ENCODE results near the gene FBXW8. TPM values are rescaled to one million over a fixed set of nuclear protein-coding genes. Genes with fewer than 3 reads are reported as not detected.

FBXW8 gene
- total and polyA plus RNA-seq, 2 donors (not counting 1 experiment from before 2014, with no cell fraction given), result 12.1 to 23.5 TPM

DNA sequence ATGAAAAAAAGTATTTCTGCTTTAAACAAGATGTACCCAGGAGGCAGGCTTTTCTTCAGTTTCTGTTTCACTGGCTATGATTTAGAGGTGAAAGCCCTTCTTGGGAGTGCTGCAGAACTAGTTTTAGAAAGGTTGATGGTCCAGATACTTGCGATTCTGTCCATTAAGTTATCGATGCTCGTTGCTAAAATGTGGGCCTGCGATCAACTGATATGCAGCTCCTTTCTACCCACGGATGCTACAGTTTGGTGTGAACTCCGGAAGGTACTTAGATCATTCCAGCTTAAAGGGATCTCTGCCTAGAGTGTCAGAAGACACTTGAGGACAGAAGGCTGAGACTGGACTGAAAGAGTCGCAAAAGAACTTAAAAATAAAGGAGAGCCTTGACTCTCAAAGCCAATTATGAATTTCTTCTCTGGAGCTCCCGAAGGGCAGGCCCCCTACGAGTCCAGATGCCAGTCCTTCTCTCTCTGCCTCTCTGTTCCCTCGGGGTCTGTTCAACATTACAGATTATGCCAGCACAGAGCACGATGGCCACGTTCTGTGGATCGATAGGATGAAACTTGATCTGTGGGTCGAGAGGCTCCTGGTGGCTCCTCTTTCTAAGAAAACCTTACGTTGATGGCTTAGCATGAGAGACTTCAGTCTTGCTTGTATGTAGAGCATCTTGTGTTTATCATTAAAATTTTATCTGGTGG is 40.0 kb downstream of the FBXW8 start:
- ATAC-seq (ENCODE audit: low read depth) (no peak), DNase-seq (no peak)
- H3K4me3 ChIP-seq (ENCODE audit: control extremely low read depth in 1 of 5, extremely low read depth in 1 of 5, insufficient read depth in 1 of 5, low read depth in 2 of 5, low read length in 4 of 5), result no peak overlapping the region
- no peak overlapping the region for H3K9ac ChIP-seq (ENCODE audit: low read length)
- Mint-ChIP-seq H3K4me3 (no peak overlapping the region), H3K27me3 (no peaks in the 10 kb centered on the region), H3K4me1 (no peaks in the 10 kb centered on the region), H3K9me3 (ENCODE audit: insufficient read depth) (no peaks in the 10 kb centered on the region), H3K27ac (no peak overlapping the region)
- H4K20me1 ChIP-seq (ENCODE audit: control insufficient read depth, insufficient read depth, low read length, poor library complexity, severe bottlenecking), result no peaks in the 10 kb centered on the region
- H3K27me3 ChIP-seq (replicated peaks in 1 of 4; ENCODE audit: control extremely low read depth in 1 of 4, control insufficient read depth in 3 of 4, insufficient read depth in 4 of 4, low read length in 3 of 4), result no peaks in the 10 kb centered on the region
- POLR2A ChIA-PET, result no interaction called here
- H2AFZ ChIP-seq (ENCODE audit: insufficient read depth, low read depth, low read length, poor library complexity, severe bottlenecking), result no peak overlapping the region
- CTCF ChIA-PET, result interaction anchor here (0.5 to 1.1 kb wide), 2 partner anchors 175 to 242 kb away, joined by 3 to 4 read pairs; no protein-coding TSS in a partner anchor
- no peak overlapping the region for H3K4me2 ChIP-seq (replicated peaks; ENCODE audit: low read depth, low read length, poor library complexity, severe bottlenecking)
- peaks cover 4 to 44% of the 10 kb centered on the region in 2 experiments for H3K36me3 ChIP-seq (replicated peaks in 1 of 2; ENCODE audit: control extremely low read depth in 1 of 2, control insufficient read depth in 1 of 2, extremely low read depth in 1 of 2, insufficient read depth in 2 of 2, low read length in 1 of 2)
- no peak overlapping the region for H3K27ac ChIP-seq (ENCODE audit: low read length in 2 of 2)
- no peaks in the 10 kb centered on the region for H3K79me2 ChIP-seq (ENCODE audit: control insufficient read depth, insufficient read depth, low read length)
- TF ChIP-seq, protein P1, sequence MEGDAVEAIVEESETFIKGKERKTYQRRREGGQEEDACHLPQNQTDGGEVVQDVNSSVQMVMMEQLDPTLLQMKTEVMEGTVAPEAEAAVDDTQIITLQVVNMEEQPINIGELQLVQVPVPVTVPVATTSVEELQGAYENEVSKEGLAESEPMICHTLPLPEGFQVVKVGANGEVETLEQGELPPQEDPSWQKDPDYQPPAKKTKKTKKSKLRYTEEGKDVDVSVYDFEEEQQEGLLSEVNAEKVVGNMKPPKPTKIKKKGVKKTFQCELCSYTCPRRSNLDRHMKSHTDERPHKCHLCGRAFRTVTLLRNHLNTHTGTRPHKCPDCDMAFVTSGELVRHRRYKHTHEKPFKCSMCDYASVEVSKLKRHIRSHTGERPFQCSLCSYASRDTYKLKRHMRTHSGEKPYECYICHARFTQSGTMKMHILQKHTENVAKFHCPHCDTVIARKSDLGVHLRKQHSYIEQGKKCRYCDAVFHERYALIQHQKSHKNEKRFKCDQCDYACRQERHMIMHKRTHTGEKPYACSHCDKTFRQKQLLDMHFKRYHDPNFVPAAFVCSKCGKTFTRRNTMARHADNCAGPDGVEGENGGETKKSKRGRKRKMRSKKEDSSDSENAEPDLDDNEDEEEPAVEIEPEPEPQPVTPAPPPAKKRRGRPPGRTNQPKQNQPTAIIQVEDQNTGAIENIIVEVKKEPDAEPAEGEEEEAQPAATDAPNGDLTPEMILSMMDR (IDR thresholded peaks at IDR 0.05), result no peak
- TF ChIP-seq EZH2 (IDR thresholded peaks at IDR 0.05; ENCODE audit: borderline replicate concordance, insufficient read depth, low read depth, low read length, poor library complexity, severe bottlenecking), result no peak
- H3K4me1 ChIP-seq (ENCODE audit: control insufficient read depth in 2 of 2, insufficient read depth in 2 of 2, low read length in 2 of 2), result no peaks in the 10 kb centered on the region
- H3K9me3 ChIP-seq (ENCODE audit: control extremely low read depth in 1 of 3, control insufficient read depth in 2 of 3, insufficient read depth in 1 of 3, low read length in 2 of 3), result no peaks in the 10 kb centered on the region
- WGBS (ENCODE audit: insufficient coverage), result 98% methylated on average over 15 of the region's 15 CpGs
- intact Hi-C loops (cut with micrococcal nuclease), result no loop called here

DNA sequence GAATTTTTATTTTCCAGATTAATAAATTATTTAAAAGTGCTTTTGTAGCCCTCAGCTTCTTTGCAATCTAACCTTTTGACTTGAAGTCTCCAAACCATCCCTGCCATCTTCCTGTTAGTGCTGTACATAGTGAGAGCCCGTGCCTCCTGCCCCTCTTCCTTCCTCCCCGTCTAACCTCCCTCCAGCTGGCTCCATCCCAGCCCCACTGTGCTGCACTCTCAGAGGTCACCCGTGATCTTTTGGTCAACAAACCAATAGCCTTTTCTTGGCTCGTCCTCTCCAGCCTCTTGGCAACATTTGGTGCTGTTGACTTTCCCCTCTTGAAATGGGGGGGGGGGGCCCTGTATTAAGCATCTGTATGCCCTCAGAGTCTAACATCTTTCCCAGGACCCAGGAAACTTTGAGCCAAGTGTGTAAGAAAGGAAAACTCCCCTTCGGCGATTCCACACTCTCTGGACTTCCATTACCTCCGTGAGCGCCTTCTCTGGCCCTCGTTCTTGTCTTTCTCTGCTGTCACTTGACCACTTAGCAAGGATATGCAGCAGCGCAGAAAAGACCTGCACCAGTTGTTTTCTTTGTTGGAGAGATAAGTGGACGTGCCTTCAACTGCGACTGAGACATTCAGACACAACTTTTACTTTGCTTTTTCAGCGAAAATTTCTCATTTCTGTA is 44.1 kb downstream of the FBXW8 start:
- no peak overlapping the region for H3K4me3 Mint-ChIP-seq
- no peak overlapping the region for H3K27ac ChIP-seq (ENCODE audit: low read length in 2 of 2)
- no peaks in the 10 kb centered on the region for H3K9me3 ChIP-seq (ENCODE audit: control extremely low read depth in 1 of 3, control insufficient read depth in 2 of 3, insufficient read depth in 1 of 3, low read length in 2 of 3)
- ChIA-PET POLR2A (no interaction called here), CTCF (interaction anchor here (1.6 kb wide), 1 partner anchor 251 kb away, joined by 10 read pairs; no protein-coding TSS in a partner anchor)
- no peaks in the 10 kb centered on the region for H3K4me1 Mint-ChIP-seq
- peaks cover 0 to 13% of the 10 kb centered on the region in 2 experiments for H3K36me3 ChIP-seq (replicated peaks in 1 of 2; ENCODE audit: control extremely low read depth in 1 of 2, control insufficient read depth in 1 of 2, extremely low read depth in 1 of 2, insufficient read depth in 2 of 2, low read length in 1 of 2)
- H3K9ac ChIP-seq (ENCODE audit: low read length), result no peak overlapping the region
- H2AFZ ChIP-seq (ENCODE audit: insufficient read depth, low read depth, low read length, poor library complexity, severe bottlenecking), result no peak overlapping the region
- H3K4me3 ChIP-seq (ENCODE audit: control extremely low read depth in 1 of 5, extremely low read depth in 1 of 5, insufficient read depth in 1 of 5, low read depth in 2 of 5, low read length in 4 of 5), result no peak overlapping the region
- ATAC-seq (ENCODE audit: low read depth) (no peak), DNase-seq (no peak)
- intact Hi-C loops (cut with micrococcal nuclease), result loop anchor here (1.0 kb wide), 1 partner anchor 252 kb away; no protein-coding TSS in a partner anchor
- H3K4me2 ChIP-seq (replicated peaks; ENCODE audit: low read depth, low read length, poor library complexity, severe bottlenecking), result no peak overlapping the region
- no peak for TF ChIP-seq EZH2 (IDR thresholded peaks at IDR 0.05; ENCODE audit: borderline replicate concordance, insufficient read depth, low read depth, low read length, poor library complexity, severe bottlenecking)
- TF ChIP-seq, protein P1 (IDR thresholded peaks at IDR 0.05), result no peak
- WGBS (ENCODE audit: insufficient coverage), result 89% methylated on average over 12 of the region's 13 CpGs
- H3K27me3 ChIP-seq (replicated peaks in 1 of 4; ENCODE audit: control extremely low read depth in 1 of 4, control insufficient read depth in 3 of 4, insufficient read depth in 4 of 4, low read length in 3 of 4), result no peaks in the 10 kb centered on the region
- no peaks in the 10 kb centered on the region for H3K4me1 ChIP-seq (ENCODE audit: control insufficient read depth in 2 of 2, insufficient read depth in 2 of 2, low read length in 2 of 2)
- H3K9me3 Mint-ChIP-seq (ENCODE audit: insufficient read depth), result no peaks in the 10 kb centered on the region
- no peak overlapping the region for H3K27ac Mint-ChIP-seq
- H4K20me1 ChIP-seq (ENCODE audit: control insufficient read depth, insufficient read depth, low read length, poor library complexity, severe bottlenecking), result peaks cover 7% of the 10 kb centered on the region
- no peaks in the 10 kb centered on the region for H3K79me2 ChIP-seq (ENCODE audit: control insufficient read depth, insufficient read depth, low read length)
- H3K27me3 Mint-ChIP-seq, result no peaks in the 10 kb centered on the region
